ENCODE measurements around the gene ECSCR. TPM values are rescaled to one million over a fixed set of nuclear protein-coding genes. Genes with fewer than 3 reads are reported as not detected.

Gene ECSCR
- total and polyA plus RNA-seq, 2 donors (not counting 3 experiments of a cell fraction or from before 2014, with no cell fraction given): 365 to 1,085 TPM

DNA sequence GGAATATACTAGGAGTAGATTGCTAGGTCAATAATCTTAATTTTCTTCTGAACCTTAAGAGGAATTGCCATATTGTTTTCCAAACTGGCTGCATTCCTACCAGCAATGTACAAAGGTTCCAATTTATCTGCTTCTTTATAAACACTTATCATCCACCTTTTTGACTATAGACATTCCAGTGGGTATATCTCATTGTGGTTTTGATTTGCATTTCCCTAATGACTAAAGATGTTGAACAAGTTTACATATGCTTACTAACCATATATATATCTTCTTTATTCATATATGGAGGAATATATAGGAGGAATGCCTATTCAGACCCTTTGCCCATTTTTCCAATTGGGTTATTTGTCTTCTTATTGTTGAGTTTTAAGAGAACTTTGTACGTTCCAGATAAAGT is 30.8 kb downstream of the ECSCR start:
- TF ChIP-seq GATA2 (IDR thresholded peaks at IDR 0.05; ENCODE audit: insufficient read depth, insufficient read length, low read depth, low read length): no peak
- Histone ChIP-seq H3K79me2 (ENCODE audit: control insufficient read depth, insufficient read depth, low read length) (no peaks in the 10 kb centered on the region), H2AFZ (ENCODE audit: low read depth, low read length) (no peak overlapping the region), H3K4me1 (ENCODE audit: control insufficient read depth, extremely low read depth, insufficient read depth, low read length) (no peaks in the 10 kb centered on the region), H3K4me3 (replicated peaks in 1 of 3; ENCODE audit: insufficient read depth in 1 of 3, low read depth in 1 of 3, low read length in 3 of 3) (no peak overlapping the region), H3K36me3 (ENCODE audit: control insufficient read depth in 2 of 2, extremely low read depth in 1 of 2, insufficient read depth in 2 of 2, low read length in 2 of 2) (peaks cover 5 to 15% of the 10 kb centered on the region in 2 experiments), H3K9me3 (replicated peaks; ENCODE audit: control insufficient read depth, insufficient read depth, low read length) (no peaks in the 10 kb centered on the region), H3K4me2 (ENCODE audit: insufficient read depth, low read length) (no peak overlapping the region), H3K27ac (ENCODE audit: insufficient read depth, low read depth, low read length) (no peak overlapping the region), H3K9ac (replicated peaks; ENCODE audit: extremely low read depth, insufficient read depth, low read length) (no peak overlapping the region), H3K9me1 (replicated peaks; ENCODE audit: control insufficient read depth, extremely low read depth, insufficient read depth, low read length) (no peaks in the 10 kb centered on the region), H4K20me1 (replicated peaks; ENCODE audit: control insufficient read depth, extremely low read depth, insufficient read depth, low read length) (no peaks in the 10 kb centered on the region), H3K27me3 (ENCODE audit: control insufficient read depth in 2 of 2, insufficient read depth in 2 of 2, low read length in 2 of 2) (no peaks in the 10 kb centered on the region)
- DNase-seq (ENCODE audit: low read depth, low spot score) (no peak), FAIRE-seq (no peak)
- no TSS peak for BruUV-seq (replicated peaks)
- intact Hi-C loops (cut with micrococcal nuclease) (no loop called here), dilution Hi-C loops (cut with MboI; ENCODE audit: extremely low pct_ligation_motif_present, low sequenced_read_pairs) (no loop called here)
- ChIA-PET CTCF (interaction anchor here (1.0 kb wide), 1 partner anchor 82 kb away, joined by 3 read pairs; no protein-coding TSS in a partner anchor), POLR2A (interaction anchor here (0.7 kb wide), 1 partner anchor 880 kb away, joined by 5 read pairs; no protein-coding TSS in a partner anchor)

DNA sequence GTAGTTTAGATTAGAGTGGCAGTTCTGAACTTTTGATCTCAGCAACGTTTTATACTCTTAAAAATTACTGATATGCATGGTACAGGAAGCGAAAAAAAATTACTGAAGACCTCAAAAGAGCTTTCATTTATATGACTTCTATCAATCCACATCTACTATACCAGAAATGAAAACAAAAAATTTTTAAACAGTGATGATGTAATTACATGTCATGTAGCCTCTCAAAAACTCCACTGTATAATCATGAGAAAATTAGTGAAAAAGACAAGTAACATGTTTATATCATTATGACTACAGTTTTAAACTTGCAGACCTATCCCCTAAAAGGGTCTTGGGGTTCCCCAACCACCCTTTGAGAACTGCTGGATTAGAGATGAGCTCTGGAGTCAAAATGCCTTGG is 32.5 kb downstream of the ECSCR start:
- Histone ChIP-seq H3K4me3 (replicated peaks in 1 of 3; ENCODE audit: insufficient read depth in 1 of 3, low read depth in 1 of 3, low read length in 3 of 3) (no peak overlapping the region), H3K4me2 (ENCODE audit: insufficient read depth, low read length) (no peak overlapping the region), H4K20me1 (replicated peaks; ENCODE audit: control insufficient read depth, extremely low read depth, insufficient read depth, low read length) (no peaks in the 10 kb centered on the region), H3K79me2 (ENCODE audit: control insufficient read depth, insufficient read depth, low read length) (no peaks in the 10 kb centered on the region), H3K9ac (replicated peaks; ENCODE audit: extremely low read depth, insufficient read depth, low read length) (no peak overlapping the region), H3K4me1 (ENCODE audit: control insufficient read depth, extremely low read depth, insufficient read depth, low read length) (no peaks in the 10 kb centered on the region), H3K9me3 (replicated peaks; ENCODE audit: control insufficient read depth, insufficient read depth, low read length) (no peaks in the 10 kb centered on the region), H3K27ac (ENCODE audit: insufficient read depth, low read depth, low read length) (no peak overlapping the region), H3K27me3 (ENCODE audit: control insufficient read depth in 2 of 2, insufficient read depth in 2 of 2, low read length in 2 of 2) (no peaks in the 10 kb centered on the region), H3K36me3 (ENCODE audit: control insufficient read depth in 2 of 2, extremely low read depth in 1 of 2, insufficient read depth in 2 of 2, low read length in 2 of 2) (peaks cover 5 to 22% of the 10 kb centered on the region in 2 experiments), H2AFZ (ENCODE audit: low read depth, low read length) (no peak overlapping the region), H3K9me1 (replicated peaks; ENCODE audit: control insufficient read depth, extremely low read depth, insufficient read depth, low read length) (no peaks in the 10 kb centered on the region)
- dilution Hi-C loops (cut with MboI; ENCODE audit: extremely low pct_ligation_motif_present, low sequenced_read_pairs) (no loop called here), intact Hi-C loops (cut with micrococcal nuclease) (no loop called here)
- no peak for TF ChIP-seq FOS (IDR thresholded peaks at IDR 0.05; ENCODE audit: borderline replicate concordance, insufficient read depth, low read length)
- no peak for TF ChIP-seq EZH2 (IDR thresholded peaks at IDR 0.05; ENCODE audit: borderline replicate concordance, low read depth, low read length, severe bottlenecking)
- no peak for TF ChIP-seq POLR2AphosphoS5 (IDR thresholded peaks at IDR 0.05; ENCODE audit: insufficient read depth, low read depth, low read length)
- TF ChIP-seq POLR2A (IDR thresholded peaks at IDR 0.05; ENCODE audit: low read depth, low read length): no peak
- TF ChIP-seq, protein P1, sequence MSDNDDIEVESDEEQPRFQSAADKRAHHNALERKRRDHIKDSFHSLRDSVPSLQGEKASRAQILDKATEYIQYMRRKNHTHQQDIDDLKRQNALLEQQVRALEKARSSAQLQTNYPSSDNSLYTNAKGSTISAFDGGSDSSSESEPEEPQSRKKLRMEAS (IDR thresholded peaks at IDR 0.05; ENCODE audit: insufficient read depth, insufficient read length): no peak
- TF ChIP-seq, protein P2, sequence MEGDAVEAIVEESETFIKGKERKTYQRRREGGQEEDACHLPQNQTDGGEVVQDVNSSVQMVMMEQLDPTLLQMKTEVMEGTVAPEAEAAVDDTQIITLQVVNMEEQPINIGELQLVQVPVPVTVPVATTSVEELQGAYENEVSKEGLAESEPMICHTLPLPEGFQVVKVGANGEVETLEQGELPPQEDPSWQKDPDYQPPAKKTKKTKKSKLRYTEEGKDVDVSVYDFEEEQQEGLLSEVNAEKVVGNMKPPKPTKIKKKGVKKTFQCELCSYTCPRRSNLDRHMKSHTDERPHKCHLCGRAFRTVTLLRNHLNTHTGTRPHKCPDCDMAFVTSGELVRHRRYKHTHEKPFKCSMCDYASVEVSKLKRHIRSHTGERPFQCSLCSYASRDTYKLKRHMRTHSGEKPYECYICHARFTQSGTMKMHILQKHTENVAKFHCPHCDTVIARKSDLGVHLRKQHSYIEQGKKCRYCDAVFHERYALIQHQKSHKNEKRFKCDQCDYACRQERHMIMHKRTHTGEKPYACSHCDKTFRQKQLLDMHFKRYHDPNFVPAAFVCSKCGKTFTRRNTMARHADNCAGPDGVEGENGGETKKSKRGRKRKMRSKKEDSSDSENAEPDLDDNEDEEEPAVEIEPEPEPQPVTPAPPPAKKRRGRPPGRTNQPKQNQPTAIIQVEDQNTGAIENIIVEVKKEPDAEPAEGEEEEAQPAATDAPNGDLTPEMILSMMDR (IDR thresholded peaks at IDR 0.05; ENCODE audit: extremely low read depth in 1 of 2, insufficient read depth in 1 of 2, low read depth in 1 of 2, low read length in 2 of 2): no peak
- no peak for TF ChIP-seq MYC (IDR thresholded peaks at IDR 0.05; ENCODE audit: low read depth, low read length)
- TF ChIP-seq GATA2 (IDR thresholded peaks at IDR 0.05; ENCODE audit: insufficient read depth, insufficient read length, low read depth, low read length): no peak
- no peak for TF ChIP-seq JUN (IDR thresholded peaks at IDR 0.05; ENCODE audit: borderline replicate concordance, insufficient read depth, insufficient read length, low read depth)
- DNase-seq (ENCODE audit: low read depth, low spot score) (no peak), FAIRE-seq (no peak)
- ChIA-PET CTCF (interaction anchor here (1.0 to 1.2 kb wide), 3 partner anchors 43 to 84 kb away, joined by 3 to 5 read pairs (median 3); no protein-coding TSS in a partner anchor), POLR2A (interaction anchor here (1.3 kb wide), 1 partner anchor 9 kb away, joined by 3 read pairs; the partner anchor contains the start of gene DNAJC18)
- BruUV-seq (replicated peaks): no TSS peak
